SK-N-SH (cell line): ENCODE measurements around the gene RNF149. TPM values are rescaled to one million over a fixed set of nuclear protein-coding genes. Genes with fewer than 3 reads are reported as not detected.

ENCODE experiments used
- CTCF ChIA-PET: fragments of 300-600, 350-600 bp; formaldehyde crosslinking; extraction: SDS; loops from one replicate; lab custom pipeline; 2021; lab: Yijun Ruan, JAX
- POLR2A ChIA-PET: fragments of 350-600 bp; sonication (Branson Sonifier 250); formaldehyde crosslinking; extraction: SDS; loops from one replicate; lab custom pipeline; 2020; ENCODE audit warnings: antibody characterized with exemption, inconsistent platforms; lab: Yijun Ruan, JAX
- DNase-seq: peaks from one replicate; pipeline ENCODE4 v3.0.0; 2012
- H2AFZ ChIP-seq: fragments of 200-600 bp; sonication (generic); 2 replicates; pipeline ENCODE4 v1.8.1; 2016; ENCODE audit warnings: antibody characterized with exemption, mild to moderate bottlenecking, low read depth
- H3F3A ChIP-seq: fragments of 200-600 bp; sonication (generic); replicated peaks from 2 replicates; pipeline ENCODE3; 2016; ENCODE audit warnings: antibody characterized with exemption, mild to moderate bottlenecking; ENCODE audit not compliant: insufficient read depth
- H3K27ac ChIP-seq, 2 experiments: fragments of 200-500 bp in 1 of 2; fragments of 200-600 bp in 1 of 2; sonication (Bioruptor generic) in 1 of 2; sonication (generic), shearing (Covaris generic) in 1 of 2; 2 replicates each; pipeline versions ENCODE4 v1.5.1 to v1.6.1; 2014 to 2016; ENCODE audit warnings: low read depth in 2 of 2, inconsistent platforms in 1 of 2, low read length in 1 of 2, mild to moderate bottlenecking in 1 of 2, mixed read lengths in 1 of 2
- H3K27me3 ChIP-seq: fragments of 200-600 bp; sonication (generic), shearing (Covaris generic); 2 replicates; pipeline ENCODE4 v1.6.1; 2016; ENCODE audit warnings: mixed run types; ENCODE audit not compliant: insufficient read depth
- H3K36me3 ChIP-seq, 2 experiments: fragments of 200-500 bp in 1 of 2; fragments of 200-600 bp in 1 of 2; sonication (Bioruptor generic) in 1 of 2; sonication (generic) in 1 of 2; replicated peaks in 1 of 2; 2 replicates each; pipeline versions ENCODE3 to v1.5.1; 2014 to 2016; ENCODE audit warnings: low read length in 1 of 2, mild to moderate bottlenecking in 1 of 2; ENCODE audit not compliant: insufficient read depth in 2 of 2, control insufficient read depth in 1 of 2
- H3K4me1 ChIP-seq, 2 experiments: fragments of 200-500 bp in 1 of 2; fragments of 200-600 bp in 1 of 2; sonication (Bioruptor generic) in 1 of 2; sonication (generic), shearing (Covaris generic) in 1 of 2; 2 replicates each; pipeline versions ENCODE4 v1.5.1 to v1.6.1; 2014 to 2016; ENCODE audit warnings: low read depth in 1 of 2, low read length in 1 of 2, mixed run types in 1 of 2; ENCODE audit not compliant: insufficient read depth in 2 of 2, control insufficient read depth in 1 of 2
- H3K4me2 ChIP-seq: fragments of 200-600 bp; sonication (generic), shearing (Covaris generic); 2 replicates; pipeline ENCODE4 v1.6.1; 2017; ENCODE audit warnings: mixed run types
- H3K4me3 ChIP-seq, 2 experiments: fragments of 200-500 bp in 1 of 2; fragments of 200-600 bp in 1 of 2; sonication (Bioruptor generic) in 1 of 2; sonication (generic), shearing (Covaris generic) in 1 of 2; 2 replicates each; pipeline versions ENCODE4 v1.5.1 to v1.8.1; 2014 to 2016; ENCODE audit warnings: low read depth in 2 of 2, inconsistent platforms in 1 of 2, low read length in 1 of 2, mild to moderate bottlenecking in 1 of 2, mixed read lengths in 1 of 2, moderate library complexity in 1 of 2
- H3K79me2 ChIP-seq: fragments of 200-600 bp; sonication (generic); 2 replicates; pipeline ENCODE4 v1.8.1; 2017; ENCODE audit warnings: mild to moderate bottlenecking; ENCODE audit not compliant: insufficient read depth
- H3K9ac ChIP-seq: fragments of 200-600 bp; sonication (generic); 2 replicates; pipeline ENCODE4 v1.6.1; 2017; ENCODE audit warnings: mixed run types
- H3K9me2 ChIP-seq: fragments of 200-600 bp; sonication (generic); 2 replicates; pipeline ENCODE4 v1.6.1; 2017; ENCODE audit warnings: mixed run types
- H3K9me3 ChIP-seq: fragments of 200-600 bp; sonication (generic); 2 replicates; pipeline ENCODE4 v1.6.1; 2017; ENCODE audit warnings: mixed run types, mild to moderate bottlenecking, moderate library complexity
- H4K20me1 ChIP-seq: fragments of 200-600 bp; sonication (generic); 2 replicates; pipeline ENCODE4 v1.6.1; 2017; ENCODE audit warnings: mild to moderate bottlenecking, mixed run types; ENCODE audit not compliant: insufficient read depth
- CHD2 ChIP-seq: fragments of 150-350 bp; IDR thresholded peaks from 2 replicates; pipeline ENCODE4 v1.6.1; 2018; ENCODE audit warnings: low read length; ENCODE audit not compliant: partially characterized antibody
- CTCF ChIP-seq: fragments of 200-600 bp; sonication (generic); IDR thresholded peaks from 2 replicates; pipeline ENCODE4 v1.6.1; 2017; ENCODE audit warnings: antibody characterized with exemption, mild to moderate bottlenecking, moderate library complexity
- FOSL2 ChIP-seq: IDR thresholded peaks from 2 replicates; pipeline ENCODE4 v1.4.0; 2012; ENCODE audit warnings: low read depth, mild to moderate bottlenecking, moderate library complexity, borderline replicate concordance
- GATA2 ChIP-seq: sonication (generic); formaldehyde crosslinking; IDR thresholded peaks from 2 replicates; pipeline ENCODE4 v1.5.0; 2020; ENCODE audit warnings: mild to moderate bottlenecking, missing genetic modification reagents
- MXI1 ChIP-seq: IDR thresholded peaks from 2 replicates; pipeline ENCODE4 v1.6.1; 2012; ENCODE audit warnings: mild to moderate bottlenecking, low read depth, low read length, improper control_type of control experiment
- POLR2AphosphoS5 ChIP-seq: IDR thresholded peaks from 2 replicates; pipeline ENCODE4 v1.6.1; 2012; ENCODE audit warnings: low read depth, low read length
- RCOR1 ChIP-seq: fragments of 150-350 bp; IDR thresholded peaks from 2 replicates; pipeline ENCODE4 v1.6.1; 2017; ENCODE audit warnings: antibody characterized with exemption, low read length
- RXRA ChIP-seq: IDR thresholded peaks from 2 replicates; pipeline ENCODE4 v1.4.0; 2012; ENCODE audit warnings: low read depth, mild to moderate bottlenecking, borderline replicate concordance
- SMC3 ChIP-seq: IDR thresholded peaks from 2 replicates; pipeline ENCODE4 v1.6.1; 2012; ENCODE audit warnings: low read depth, low read length, improper control_type of control experiment
- TEAD4 ChIP-seq: IDR thresholded peaks from 2 replicates; pipeline ENCODE4 v1.4.0; 2012; ENCODE audit warnings: mild to moderate bottlenecking, borderline replicate concordance; ENCODE audit not compliant: insufficient read depth
- USF1 ChIP-seq: IDR thresholded peaks from 2 replicates; pipeline ENCODE4 v1.4.0; 2012; ENCODE audit warnings: low read depth, borderline replicate concordance
- WGBS: methylation state at CpG from one replicate; pipeline ENCODE4 v1.1.6; 2017; ENCODE audit warnings: low lambda C conversion rate; 5-methylcytosine and 5-hydroxymethylcytosine counted together
- polyA plus RNA-seq, 3 experiments: library from polyadenylated mRNA; depleted of rRNA; stranded (reverse); fragments of >200 nt; gene quantifications; 2 replicates each; pipeline ENCODE4 v1.2.3, GENCODE V29; 2012
- TF ChIP-seq, protein P1 (sequence below): IDR thresholded peaks from 2 replicates; pipeline ENCODE4 v1.4.0; 2012; ENCODE audit warnings: low read depth, borderline replicate concordance
- TF ChIP-seq, protein P2 (sequence below): IDR thresholded peaks from 2 replicates; pipeline ENCODE4 v1.4.0; 2012; ENCODE audit warnings: low read depth
- TF ChIP-seq, protein P3 (sequence below): fragments of 150-350 bp; IDR thresholded peaks from 2 replicates; pipeline ENCODE4 v1.6.1; 2017; ENCODE audit warnings: antibody characterized with exemption, low read length, low read depth, borderline replicate concordance
- TF ChIP-seq, protein P4 (sequence below): fragments of 150-350 bp; IDR thresholded peaks from 2 replicates; pipeline ENCODE4 v1.6.1; 2016; ENCODE audit warnings: mild to moderate bottlenecking, low read depth, low read length

The RNF149 gene
- polyA plus RNA-seq, 1 of the 3 experiments (the other 2 are of a cell fraction), result 15.3 TPM

GRCh38 chr2:101231937-101232730 lies 76.4 kb downstream of the RNF149 start:
- Histone ChIP-seq H3K4me2 (no peak overlapping the region), H3K4me3 (0 out of 4 replicates have a peak overlapping the region, but pooled peaks of 1 of the 2 experiments have one; percentile 30), H3F3A (no peaks in the 10 kb centered on the region), H3K9ac (no peak overlapping the region), H3K36me3 (no peaks in the 10 kb centered on the region), H2AFZ (0 out of 2 replicates have a peak overlapping the region, but pooled peaks have one; percentile 35), H3K27me3 (no peaks in the 10 kb centered on the region), H4K20me1 (no peaks in the 10 kb centered on the region), H3K9me2 (no peaks in the 10 kb centered on the region), H3K4me1 (no peaks in the 10 kb centered on the region), H3K27ac (no peak overlapping the region), H3K9me3 (no peaks in the 10 kb centered on the region), H3K79me2 (no peaks in the 10 kb centered on the region)
- DNase-seq, result no peak
- whole genome bisulfite sequencing, result 70% methylated on average over 6 of the region's 6 CpGs
- ChIA-PET CTCF (interaction anchor here (0.6 to 2.4 kb wide), 5 partner anchors 8 to 213 kb away, joined by 3 to 7 read pairs (median 4); partner anchors contain the start of gene CNOT11), POLR2A (no interaction called here)
- TF ChIP-seq GATA2 (CRISPR knock-in tag) (no peak), CTCF (no peak), MXI1 (no peak)
- TF ChIP-seq, protein P1, sequence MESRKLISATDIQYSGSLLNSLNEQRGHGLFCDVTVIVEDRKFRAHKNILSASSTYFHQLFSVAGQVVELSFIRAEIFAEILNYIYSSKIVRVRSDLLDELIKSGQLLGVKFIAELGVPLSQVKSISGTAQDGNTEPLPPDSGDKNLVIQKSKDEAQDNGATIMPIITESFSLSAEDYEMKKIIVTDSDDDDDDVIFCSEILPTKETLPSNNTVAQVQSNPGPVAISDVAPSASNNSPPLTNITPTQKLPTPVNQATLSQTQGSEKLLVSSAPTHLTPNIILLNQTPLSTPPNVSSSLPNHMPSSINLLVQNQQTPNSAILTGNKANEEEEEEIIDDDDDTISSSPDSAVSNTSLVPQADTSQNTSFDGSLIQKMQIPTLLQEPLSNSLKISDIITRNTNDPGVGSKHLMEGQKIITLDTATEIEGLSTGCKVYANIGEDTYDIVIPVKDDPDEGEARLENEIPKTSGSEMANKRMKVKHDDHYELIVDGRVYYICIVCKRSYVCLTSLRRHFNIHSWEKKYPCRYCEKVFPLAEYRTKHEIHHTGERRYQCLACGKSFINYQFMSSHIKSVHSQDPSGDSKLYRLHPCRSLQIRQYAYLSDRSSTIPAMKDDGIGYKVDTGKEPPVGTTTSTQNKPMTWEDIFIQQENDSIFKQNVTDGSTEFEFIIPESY, result no peak
- TF ChIP-seq, protein P2, sequence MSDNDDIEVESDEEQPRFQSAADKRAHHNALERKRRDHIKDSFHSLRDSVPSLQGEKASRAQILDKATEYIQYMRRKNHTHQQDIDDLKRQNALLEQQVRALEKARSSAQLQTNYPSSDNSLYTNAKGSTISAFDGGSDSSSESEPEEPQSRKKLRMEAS, result no peak

DNA sequence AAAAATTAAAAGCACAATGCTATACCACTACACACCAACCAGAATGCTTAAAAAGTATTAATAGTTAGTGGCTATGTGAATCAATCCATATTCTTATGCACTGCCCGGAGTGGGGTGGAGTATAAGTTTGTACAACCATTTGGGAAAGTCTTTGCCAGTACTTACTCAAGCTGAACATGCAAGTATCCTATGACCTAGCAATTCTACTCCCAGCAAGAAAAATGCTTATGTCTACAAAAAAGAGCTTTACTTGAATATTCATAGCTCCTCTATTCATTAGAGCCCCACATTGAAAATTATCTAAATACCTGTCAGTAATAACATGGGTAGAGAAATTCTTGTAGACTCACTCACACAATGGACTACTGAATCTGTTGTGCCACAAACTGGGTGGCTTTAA lies 77.3 kb downstream of the RNF149 start:
- H3K79me2 ChIP-seq, result no peaks in the 10 kb centered on the region
- 88% methylated on average over 1 of the region's 1 CpG for WGBS
- TF ChIP-seq RCOR1 (no peak), POLR2AphosphoS5 (no peak), SMC3 (no peak), CHD2 (no peak), TEAD4 (no peak), MXI1 (no peak), USF1 (no peak), FOSL2 (no peak), RXRA (no peak)
- TF ChIP-seq, protein P3, sequence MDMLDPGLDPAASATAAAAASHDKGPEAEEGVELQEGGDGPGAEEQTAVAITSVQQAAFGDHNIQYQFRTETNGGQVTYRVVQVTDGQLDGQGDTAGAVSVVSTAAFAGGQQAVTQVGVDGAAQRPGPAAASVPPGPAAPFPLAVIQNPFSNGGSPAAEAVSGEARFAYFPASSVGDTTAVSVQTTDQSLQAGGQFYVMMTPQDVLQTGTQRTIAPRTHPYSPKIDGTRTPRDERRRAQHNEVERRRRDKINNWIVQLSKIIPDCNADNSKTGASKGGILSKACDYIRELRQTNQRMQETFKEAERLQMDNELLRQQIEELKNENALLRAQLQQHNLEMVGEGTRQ, result no peak
- TF ChIP-seq, protein P4, sequence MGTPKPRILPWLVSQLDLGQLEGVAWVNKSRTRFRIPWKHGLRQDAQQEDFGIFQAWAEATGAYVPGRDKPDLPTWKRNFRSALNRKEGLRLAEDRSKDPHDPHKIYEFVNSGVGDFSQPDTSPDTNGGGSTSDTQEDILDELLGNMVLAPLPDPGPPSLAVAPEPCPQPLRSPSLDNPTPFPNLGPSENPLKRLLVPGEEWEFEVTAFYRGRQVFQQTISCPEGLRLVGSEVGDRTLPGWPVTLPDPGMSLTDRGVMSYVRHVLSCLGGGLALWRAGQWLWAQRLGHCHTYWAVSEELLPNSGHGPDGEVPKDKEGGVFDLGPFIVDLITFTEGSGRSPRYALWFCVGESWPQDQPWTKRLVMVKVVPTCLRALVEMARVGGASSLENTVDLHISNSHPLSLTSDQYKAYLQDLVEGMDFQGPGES, result no peak

More for the DNA sequence above, 77.3 kb downstream of the RNF149 start:
- Histone ChIP-seq H3K9ac (no peak overlapping the region), H3K4me2 (no peak overlapping the region), H4K20me1 (no peaks in the 10 kb centered on the region), H3K36me3 (no peaks in the 10 kb centered on the region), H2AFZ (no peak overlapping the region), H3K4me1 (no peaks in the 10 kb centered on the region), H3K9me3 (no peaks in the 10 kb centered on the region), H3K27me3 (no peaks in the 10 kb centered on the region), H3K9me2 (no peaks in the 10 kb centered on the region), H3K27ac (no peak overlapping the region), H3K4me3 (no peak overlapping the region), H3F3A (no peaks in the 10 kb centered on the region)
- DNase-seq, result no peak
- POLR2A ChIA-PET, result no interaction called here
- CTCF ChIA-PET, result interaction anchor here (1.2 to 2.4 kb wide), 3 partner anchors 9 to 21 kb away, joined by 4 to 7 read pairs (median 4); partner anchors contain the start of gene CNOT11
